Vagina (tissue), 2 donors: Measurements from ENCODE around the gene DNM3.

Source experiments
- CTCF ChIP-seq, 3 experiments: fragments of 450-650 bp in 2 of 3; fragments of 200-600 bp in 1 of 3; sonication (generic) in 1 of 3; IDR thresholded peaks; one replicate each; pipeline ENCODE4 v1.5.1; 2017 to 2019; ENCODE audit warnings: antibody characterized with exemption in 3 of 3, mild to moderate bottlenecking in 2 of 3, moderate library complexity in 2 of 3
- POLR2A ChIP-seq, 2 donors: fragments of 450-650 bp; IDR thresholded peaks; one replicate each; pipeline ENCODE4 v1.6.1; 2017; ENCODE audit warnings: antibody characterized with exemption in 2 of 2, mild to moderate bottlenecking in 2 of 2, moderate library complexity in 2 of 2
- POLR2AphosphoS5 ChIP-seq, 2 donors: sonication (generic); formaldehyde crosslinking; IDR thresholded peaks; one replicate each; pipeline ENCODE4 v1.9.0; 2017; ENCODE audit warnings: antibody characterized with exemption in 2 of 2, mild to moderate bottlenecking in 2 of 2, low read depth in 1 of 2; ENCODE audit not compliant: insufficient read depth in 1 of 2

- TF ChIP-seq CTCF (IDR thresholded peaks at IDR 0.05) (no peak), POLR2A (IDR thresholded peaks at IDR 0.05) (no peak), POLR2AphosphoS5 (IDR thresholded peaks at IDR 0.05; ENCODE audit: insufficient read depth in 1 of 2, low read depth in 1 of 2) (no peak)
Measured at GRCh38 chr1:172268237-172268636, 426.9 kb downstream of the DNM3 start.
